ENCODE measurements around the gene PIK3IP1.

DNA sequence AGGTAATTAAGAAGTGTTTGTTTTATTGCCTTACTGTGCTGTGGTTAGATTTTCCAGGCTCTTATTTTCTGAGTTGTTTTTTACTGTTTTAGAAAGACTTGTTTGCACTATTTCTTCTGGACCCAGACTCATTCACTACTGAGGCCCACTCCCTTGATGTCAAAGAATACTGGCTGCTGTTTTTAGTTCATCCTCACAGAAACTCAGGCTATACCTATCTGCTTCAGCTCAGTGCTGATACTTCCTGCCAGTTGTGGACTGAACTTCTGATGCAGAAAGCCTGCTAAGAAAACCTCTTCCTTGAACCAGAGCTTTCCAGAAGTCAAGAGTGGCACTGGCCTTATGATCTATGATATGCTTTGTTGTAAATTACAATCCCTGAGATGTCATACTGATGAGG lies 15.9 kb upstream of the PIK3IP1 start:
- TF ChIP-seq POLR2A (conservative IDR thresholded peaks at IDR 0.05) = no peak
- TF ChIP-seq, protein P1, sequence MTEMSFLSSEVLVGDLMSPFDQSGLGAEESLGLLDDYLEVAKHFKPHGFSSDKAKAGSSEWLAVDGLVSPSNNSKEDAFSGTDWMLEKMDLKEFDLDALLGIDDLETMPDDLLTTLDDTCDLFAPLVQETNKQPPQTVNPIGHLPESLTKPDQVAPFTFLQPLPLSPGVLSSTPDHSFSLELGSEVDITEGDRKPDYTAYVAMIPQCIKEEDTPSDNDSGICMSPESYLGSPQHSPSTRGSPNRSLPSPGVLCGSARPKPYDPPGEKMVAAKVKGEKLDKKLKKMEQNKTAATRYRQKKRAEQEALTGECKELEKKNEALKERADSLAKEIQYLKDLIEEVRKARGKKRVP (CRISPR knock-in tag; IDR thresholded peaks at IDR 0.05) = no peak
- TF ChIP-seq E2F4 (CRISPR knock-in tag; IDR thresholded peaks at IDR 0.05; ENCODE audit: low read depth) = no peak
- no peak for TF ChIP-seq REST (IDR thresholded peaks at IDR 0.05; ENCODE audit: borderline replicate concordance)
- no peak for TF ChIP-seq REST (CRISPR knock-in tag; IDR thresholded peaks at IDR 0.05; ENCODE audit: low read depth)
- TF ChIP-seq ZNF140 (CRISPR knock-in tag; IDR thresholded peaks at IDR 0.05) = no peak
- no peak for TF ChIP-seq ZBTB34 (CRISPR knock-in tag; IDR thresholded peaks at IDR 0.05)
- no peak for TF ChIP-seq HDGF (IDR thresholded peaks at IDR 0.05)
- TF ChIP-seq FOXK1 (CRISPR knock-in tag; IDR thresholded peaks at IDR 0.05; ENCODE audit: borderline replicate concordance) = no peak
- TF ChIP-seq POLR2AphosphoS5 (IDR thresholded peaks at IDR 0.05; ENCODE audit: control insufficient read depth, insufficient read depth, low read depth, low read length) = no peak
